BLaER1 (cell line): ENCODE data around the gene NTN5.

Source experiments
- H3K27ac ChIP-seq: shearing (Covaris generic); formaldehyde crosslinking; 2 replicates; pipeline ENCODE4 v1.8.1; 2022
- H3K27me3 ChIP-seq: shearing (Covaris generic); formaldehyde crosslinking; 2 replicates; pipeline ENCODE4 v1.8.1; 2022
- H3K36me3 ChIP-seq: shearing (Covaris generic); formaldehyde crosslinking; 2 replicates; pipeline ENCODE4 v1.8.1; 2022
- H3K4me1 ChIP-seq: shearing (Covaris generic); formaldehyde crosslinking; 2 replicates; pipeline ENCODE4 v1.8.1; 2022
- H3K4me2 ChIP-seq: shearing (Covaris generic); formaldehyde crosslinking; 2 replicates; pipeline ENCODE4 v1.8.1; 2022
- H3K4me3 ChIP-seq: shearing (Covaris generic); formaldehyde crosslinking; 2 replicates; pipeline ENCODE4 v1.8.1; 2022
- H3K9ac ChIP-seq: shearing (Covaris generic); formaldehyde crosslinking; 2 replicates; pipeline ENCODE4 v1.8.1; 2022
- H3K9me3 ChIP-seq: shearing (Covaris generic); formaldehyde crosslinking; 2 replicates; pipeline ENCODE4 v1.8.1; 2022
- H4K20me1 ChIP-seq: shearing (Covaris generic); formaldehyde crosslinking; 2 replicates; pipeline ENCODE4 v1.8.1; 2022
- Cebpa-rat ChIP-seq: shearing (Covaris generic); IDR thresholded peaks from 2 replicates; pipeline ENCODE4 v1.8.1; 2022

The NTN5 gene

GRCh38 chr19:48627201-48627864 lies 45.5 kb downstream of the NTN5 start:
- Histone ChIP-seq H3K9ac (no peak overlapping the region), H4K20me1 (peaks cover 31% of the 10 kb centered on the region), H3K36me3 (peaks cover 65% of the 10 kb centered on the region), H3K27me3 (no peaks in the 10 kb centered on the region), H3K4me1 (peaks cover 57% of the 10 kb centered on the region), H3K27ac (no peak overlapping the region), H3K4me2 (no peak overlapping the region), H3K9me3 (no peaks in the 10 kb centered on the region), H3K4me3 (no peak overlapping the region)
- no peak for TF ChIP-seq Cebpa-rat

- Histone ChIP-seq H3K27me3 (no peaks in the 10 kb centered on the region), H3K4me3 (no peak overlapping the region), H3K36me3 (peaks cover 51% of the 10 kb centered on the region), H3K4me1 (peaks cover 45% of the 10 kb centered on the region), H3K9ac (no peak overlapping the region), H3K9me3 (no peaks in the 10 kb centered on the region), H3K27ac (no peak overlapping the region), H3K4me2 (no peak overlapping the region), H4K20me1 (peaks cover 23% of the 10 kb centered on the region)
- TF ChIP-seq Cebpa-rat, result no peak
Observed at GRCh38 chr19:48625891-48626327, 46.9 kb downstream of the NTN5 start.

- H3K4me3 ChIP-seq, result peak overlapping the region; percentile 69
- peak overlapping the region; percentile 83 for H3K9ac ChIP-seq
- H3K27me3 ChIP-seq, result no peaks in the 10 kb centered on the region
- H3K9me3 ChIP-seq, result no peaks in the 10 kb centered on the region
- no peak for TF ChIP-seq Cebpa-rat
- peak overlapping the region; percentile 79 for H3K27ac ChIP-seq
- peaks cover 43% of the 10 kb centered on the region for H3K4me1 ChIP-seq
- peaks cover 14% of the 10 kb centered on the region for H4K20me1 ChIP-seq
- peaks cover 42% of the 10 kb centered on the region for H3K36me3 ChIP-seq
- peak overlapping the region; percentile 91 for H3K4me2 ChIP-seq
Observed at GRCh38 chr19:48624791-48625723, 47.8 kb downstream of the NTN5 start.

DNA sequence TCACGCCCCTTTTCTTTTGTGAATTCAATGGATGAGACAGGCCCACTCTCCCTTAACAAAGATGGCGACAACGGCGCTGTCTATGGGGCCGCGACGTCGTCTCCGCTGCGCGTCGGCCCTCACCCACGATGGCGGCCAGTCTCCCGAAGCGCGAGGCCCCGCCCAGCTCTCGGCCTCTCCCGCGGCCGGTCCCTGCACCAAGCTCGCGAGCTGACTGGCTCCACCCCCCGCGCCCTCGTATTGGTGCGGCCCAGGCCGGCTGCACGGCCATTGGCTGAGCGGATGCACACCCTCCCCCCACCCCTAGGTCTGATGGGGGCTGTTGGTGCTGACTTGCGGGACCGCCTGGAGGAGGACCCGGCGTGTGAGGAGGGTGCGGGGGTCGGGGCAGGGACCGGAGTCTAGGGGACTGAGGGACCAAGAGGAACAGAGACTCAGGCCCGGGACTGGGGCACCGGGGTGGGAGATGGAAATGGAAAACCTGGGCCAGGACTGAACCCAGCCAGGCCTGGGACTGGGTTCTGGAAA lies 48.7 kb downstream of the NTN5 start:
- Histone ChIP-seq H3K4me2 (peak overlapping the region; percentile 91), H3K4me1 (peaks cover 40% of the 10 kb centered on the region), H3K27ac (peak overlapping the region; percentile 81), H3K4me3 (peak overlapping the region; percentile 69), H3K27me3 (no peaks in the 10 kb centered on the region), H3K36me3 (peaks cover 33% of the 10 kb centered on the region), H3K9me3 (no peaks in the 10 kb centered on the region), H3K9ac (peak overlapping the region; percentile 83), H4K20me1 (peaks cover 5% of the 10 kb centered on the region; the same call in 1 of the 2 replicates)
- TF ChIP-seq Cebpa-rat, result no peak

GRCh38 chr19:48623556-48624066 lies 49.2 kb downstream of the NTN5 start:
- Histone ChIP-seq H3K9ac (peak overlapping the region; percentile 81), H3K4me2 (peak overlapping the region; percentile 91), H3K4me3 (peak overlapping the region; percentile 69), H4K20me1 (peaks cover 7% of the 10 kb centered on the region; the same call in 1 of the 2 replicates), H3K27me3 (no peaks in the 10 kb centered on the region), H3K36me3 (peaks cover 28% of the 10 kb centered on the region), H3K4me1 (peaks cover 40% of the 10 kb centered on the region), H3K9me3 (no peaks in the 10 kb centered on the region), H3K27ac (peak overlapping the region; percentile 81)
- no peak for TF ChIP-seq Cebpa-rat

DNA sequence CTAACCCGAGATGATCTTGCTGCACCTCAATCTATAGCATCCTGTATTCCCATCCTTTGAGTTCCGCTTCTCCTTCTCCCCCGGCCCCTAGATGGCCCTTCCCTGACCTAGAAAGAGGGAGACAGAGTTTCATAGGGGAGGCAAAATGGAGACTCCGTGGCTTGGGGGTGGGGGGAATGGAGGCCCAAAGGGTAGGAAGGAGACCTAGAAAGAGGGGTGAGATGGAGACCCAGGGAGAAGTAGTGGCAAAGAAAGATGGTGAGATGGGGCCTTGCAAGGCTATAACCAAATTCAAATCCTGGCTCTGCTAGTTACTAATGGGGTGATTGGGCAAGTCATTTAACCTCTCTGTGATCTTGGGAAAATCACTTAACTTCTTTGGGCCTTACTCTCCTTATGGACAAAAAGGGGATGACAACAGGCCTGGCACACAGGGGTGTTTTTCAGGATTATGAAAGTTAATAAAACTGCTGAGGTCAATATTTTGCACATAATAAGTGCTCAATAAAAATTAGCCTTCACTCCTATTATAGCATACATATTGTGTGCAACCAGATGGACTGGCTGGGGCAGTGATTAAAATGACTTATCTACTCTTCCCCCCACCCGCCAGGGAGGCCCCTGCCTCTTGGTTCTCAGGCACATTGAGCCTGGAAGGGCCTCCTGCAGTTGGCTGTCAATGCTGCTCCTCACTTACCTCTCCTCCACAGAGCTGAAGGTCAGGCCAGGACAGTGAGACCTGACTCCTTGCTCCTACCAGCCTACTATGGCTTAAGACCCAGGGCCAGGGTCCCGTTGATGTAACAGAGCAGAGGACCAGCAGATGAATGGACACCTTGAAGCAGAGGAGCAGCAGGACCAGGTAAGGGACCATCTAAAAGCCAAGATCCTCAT lies 52.9 kb downstream of the NTN5 start:
- Histone ChIP-seq H3K27me3 (no peaks in the 10 kb centered on the region), H3K4me2 (peak overlapping the region; percentile 95), H3K36me3 (peaks cover 32% of the 10 kb centered on the region), H3K4me1 (peaks cover 68% of the 10 kb centered on the region), H3K27ac (peak overlapping the region; percentile 90), H3K9ac (peak overlapping the region; percentile 87), H4K20me1 (peaks cover 41% of the 10 kb centered on the region), H3K9me3 (no peaks in the 10 kb centered on the region), H3K4me3 (peak overlapping the region; percentile 85)
- TF ChIP-seq Cebpa-rat, result no peak

- Histone ChIP-seq H4K20me1 (peaks cover 47% of the 10 kb centered on the region), H3K4me2 (peak within 1 kb of the TSS; percentile 96), H3K9ac (peak within 1 kb of the TSS; percentile 97), H3K27me3 (no peaks in the 10 kb centered on the region), H3K9me3 (no peaks in the 10 kb centered on the region), H3K4me3 (peak within 1 kb of the TSS; percentile 85), H3K4me1 (peaks cover 62% of the 10 kb centered on the region), H3K36me3 (peaks cover 40% of the 10 kb centered on the region), H3K27ac (peak within 1 kb of the TSS; percentile 93)
- TF ChIP-seq Cebpa-rat, result no peak
Observed at GRCh38 chr19:48618916-48619691, 53.7 kb downstream of the NTN5 start, which contains the start of the genes RPL18 and SPHK2. RPL18 (minus strand) TSS chr19:48619178; CDS start chr19:48619143, 35 bp downstream. SPHK2 (plus strand) TSS chr19:48619506; CDS start chr19:48620515, 1,009 bp downstream.

DNA sequence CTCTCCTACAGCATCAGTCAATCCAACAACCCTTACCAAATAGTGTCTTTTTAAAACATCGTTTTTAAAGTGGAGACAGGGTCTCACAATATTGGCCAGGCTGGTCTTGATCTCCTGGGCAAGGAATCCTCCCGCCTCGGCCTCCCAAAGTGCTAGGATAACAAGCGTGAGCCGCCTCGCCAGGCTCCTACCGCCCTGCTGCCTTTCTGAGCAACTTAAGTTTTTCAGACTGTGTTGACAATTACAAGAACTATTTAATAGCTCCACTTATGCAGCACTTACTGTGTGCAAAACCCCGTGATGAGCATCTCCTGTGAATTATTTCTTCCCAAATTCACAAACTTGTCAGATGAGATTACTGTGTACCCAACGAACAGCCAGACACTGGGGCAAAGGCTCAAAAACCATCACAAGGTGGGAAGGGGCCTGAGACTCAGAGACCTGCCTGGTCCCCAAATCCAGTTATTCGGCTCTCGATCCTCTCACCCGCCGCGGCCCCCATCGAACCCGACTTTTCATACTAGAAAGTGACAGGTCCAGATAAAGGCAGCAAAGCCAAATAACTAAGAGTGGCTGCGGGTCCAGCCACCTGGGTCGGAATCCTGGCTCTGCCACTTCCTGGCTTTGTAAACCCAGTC lies 54.4 kb downstream of the NTN5 start:
- Histone ChIP-seq H3K9me3 (no peaks in the 10 kb centered on the region), H3K27ac (peak overlapping the region; percentile 93), H3K27me3 (no peaks in the 10 kb centered on the region), H4K20me1 (peaks cover 54% of the 10 kb centered on the region), H3K4me1 (peaks cover 64% of the 10 kb centered on the region), H3K4me2 (peak overlapping the region; percentile 96), H3K4me3 (peak overlapping the region; percentile 85), H3K36me3 (peaks cover 47% of the 10 kb centered on the region), H3K9ac (peak overlapping the region; percentile 97)
- no peak for TF ChIP-seq Cebpa-rat
